ENCODE data around the gene PRADC1.

Gene PRADC1

GRCh38 chr2:73262108-73262651 lies 29.1 kb upstream of the PRADC1 start:
- TF ChIP-seq, protein P1, sequence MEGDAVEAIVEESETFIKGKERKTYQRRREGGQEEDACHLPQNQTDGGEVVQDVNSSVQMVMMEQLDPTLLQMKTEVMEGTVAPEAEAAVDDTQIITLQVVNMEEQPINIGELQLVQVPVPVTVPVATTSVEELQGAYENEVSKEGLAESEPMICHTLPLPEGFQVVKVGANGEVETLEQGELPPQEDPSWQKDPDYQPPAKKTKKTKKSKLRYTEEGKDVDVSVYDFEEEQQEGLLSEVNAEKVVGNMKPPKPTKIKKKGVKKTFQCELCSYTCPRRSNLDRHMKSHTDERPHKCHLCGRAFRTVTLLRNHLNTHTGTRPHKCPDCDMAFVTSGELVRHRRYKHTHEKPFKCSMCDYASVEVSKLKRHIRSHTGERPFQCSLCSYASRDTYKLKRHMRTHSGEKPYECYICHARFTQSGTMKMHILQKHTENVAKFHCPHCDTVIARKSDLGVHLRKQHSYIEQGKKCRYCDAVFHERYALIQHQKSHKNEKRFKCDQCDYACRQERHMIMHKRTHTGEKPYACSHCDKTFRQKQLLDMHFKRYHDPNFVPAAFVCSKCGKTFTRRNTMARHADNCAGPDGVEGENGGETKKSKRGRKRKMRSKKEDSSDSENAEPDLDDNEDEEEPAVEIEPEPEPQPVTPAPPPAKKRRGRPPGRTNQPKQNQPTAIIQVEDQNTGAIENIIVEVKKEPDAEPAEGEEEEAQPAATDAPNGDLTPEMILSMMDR (conservative IDR thresholded peaks at IDR 0.05) = no peak
- H3K27ac ChIP-seq = no peak overlapping the region

- TF ChIP-seq, protein P1 (conservative IDR thresholded peaks at IDR 0.05) = peak; percentile 67
- H3K27ac ChIP-seq = no peak overlapping the region
Observed at GRCh38 chr2:73260338-73260984, 27.4 kb upstream of the PRADC1 start.

DNA sequence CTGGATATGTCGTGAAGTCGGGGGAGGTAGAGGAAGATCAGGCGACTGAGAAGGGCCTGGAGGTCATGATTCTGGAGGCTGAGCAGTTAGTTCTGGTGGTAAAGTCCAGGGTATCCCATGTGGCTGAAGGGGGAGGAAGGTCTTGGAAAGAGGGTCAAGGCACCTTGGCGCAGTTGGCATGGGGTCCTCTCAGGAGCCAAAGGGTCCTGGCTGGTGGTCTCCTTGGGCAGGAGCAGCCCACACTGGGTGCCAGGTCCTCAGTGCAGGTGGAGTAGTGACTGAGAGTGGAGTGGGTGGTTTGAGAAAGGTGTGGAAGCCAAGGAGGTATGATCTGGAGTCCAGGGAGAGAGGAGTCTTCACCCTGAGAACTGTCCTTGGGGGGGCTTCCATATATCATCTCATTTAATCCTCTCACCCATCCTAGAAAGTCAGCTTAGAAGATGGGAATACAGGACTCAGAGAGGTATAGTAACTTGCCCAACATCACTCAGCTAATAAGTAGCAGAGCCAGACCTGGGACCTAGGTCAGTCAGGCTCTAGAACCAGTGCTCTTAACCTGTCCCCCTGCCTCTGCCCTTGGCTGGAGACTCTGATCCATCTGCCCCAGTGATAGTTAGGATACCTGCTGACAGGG lies 26.8 kb upstream of the PRADC1 start:
- TF ChIP-seq, protein P1 (conservative IDR thresholded peaks at IDR 0.05) = no peak
- H3K27ac ChIP-seq = no peak overlapping the region

- TF ChIP-seq, protein P1 (conservative IDR thresholded peaks at IDR 0.05) = no peak
- H3K27ac ChIP-seq = no peak overlapping the region
Observed at GRCh38 chr2:73259276-73259675, 26.2 kb upstream of the PRADC1 start.

GRCh38 chr2:73258913-73259215 lies 25.8 kb upstream of the PRADC1 start:
- TF ChIP-seq, protein P1 (conservative IDR thresholded peaks at IDR 0.05) = no peak
- no peak overlapping the region for H3K27ac ChIP-seq

GRCh38 chr2:73258186-73258912 lies 25.3 kb upstream of the PRADC1 start:
- TF ChIP-seq, protein P1 (conservative IDR thresholded peaks at IDR 0.05) = no peak
- H3K27ac ChIP-seq = no peak overlapping the region

DNA sequence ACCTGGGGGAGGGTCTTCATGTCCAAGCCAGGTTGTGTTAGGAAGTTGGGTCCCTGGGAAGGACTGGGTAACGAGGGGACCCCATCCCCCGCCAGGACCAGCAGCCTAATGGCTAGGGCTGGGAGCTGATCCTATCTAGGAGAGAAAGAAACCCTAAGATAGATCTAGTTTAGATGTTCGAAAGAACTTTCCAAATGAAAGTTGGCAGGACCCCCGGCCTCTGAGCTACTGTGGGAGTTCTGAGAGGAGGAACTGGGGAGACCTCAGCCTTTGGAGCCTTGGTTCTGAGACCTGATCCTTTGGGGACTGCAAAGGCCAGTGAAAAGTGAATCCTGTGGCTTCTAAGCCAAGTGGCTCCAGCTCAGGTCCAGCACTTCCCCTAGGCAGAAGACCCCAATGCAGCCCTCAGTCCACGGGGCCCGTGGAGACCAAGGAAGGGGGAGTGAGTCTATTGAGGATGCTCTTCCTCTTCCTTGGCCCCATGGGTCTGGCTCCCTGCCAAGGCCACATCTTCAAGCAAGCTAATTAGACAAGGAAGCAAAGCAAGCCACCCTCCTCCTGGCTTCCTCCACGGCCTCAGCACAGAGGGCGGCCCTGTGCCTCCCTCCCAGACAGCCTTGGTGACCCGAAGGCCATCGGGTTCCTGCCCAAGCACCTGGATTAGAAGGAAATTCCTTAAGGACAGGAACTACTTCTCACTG lies 24.5 kb upstream of the PRADC1 start:
- TF ChIP-seq, protein P1 (conservative IDR thresholded peaks at IDR 0.05) = no peak
- H3K27ac ChIP-seq = no peak overlapping the region
